Astrocyte of the spinal cord (primary cell): Measurements from ENCODE around the gene SLC13A2.
A peak's percentile ranks its signal among the peaks of the same experiment; 100 is the strongest.
"Not testable (repeated sequence)": the region's sequence is repeated elsewhere in the genome, so short reads cannot be mapped to it uniquely, and the experiment has no call there.

Experiments
- DNase-seq: peaks from one replicate; pipeline ENCODE4 v3.0.0; 2011; ENCODE audit warnings: low read depth, low spot score
- H3K4me3 ChIP-seq: 2 replicates; pipeline ENCODE4 v1.5.1; 2011; ENCODE audit warnings: low read depth, mild to moderate bottlenecking, low read length, moderate library complexity
- CTCF ChIP-seq: IDR thresholded peaks from 2 replicates; pipeline ENCODE4 v1.5.1; 2012; ENCODE audit warnings: low read depth, mild to moderate bottlenecking, low read length, inconsistent platforms
- in situ Hi-C: cut with HindIII; loops from 2 replicates; pipeline ENCODE4 v1.10.0; 2017; ENCODE audit warnings: low sequenced_read_pairs

The SLC13A2 gene

GRCh38 chr17:28466001-28466400 is 7.4 kb upstream of the SLC13A2 start:
- H3K4me3 ChIP-seq = no peak overlapping the region
- TF ChIP-seq CTCF = no peak
- no peak for DNase-seq
- in situ Hi-C loops = no loop called here

DNA sequence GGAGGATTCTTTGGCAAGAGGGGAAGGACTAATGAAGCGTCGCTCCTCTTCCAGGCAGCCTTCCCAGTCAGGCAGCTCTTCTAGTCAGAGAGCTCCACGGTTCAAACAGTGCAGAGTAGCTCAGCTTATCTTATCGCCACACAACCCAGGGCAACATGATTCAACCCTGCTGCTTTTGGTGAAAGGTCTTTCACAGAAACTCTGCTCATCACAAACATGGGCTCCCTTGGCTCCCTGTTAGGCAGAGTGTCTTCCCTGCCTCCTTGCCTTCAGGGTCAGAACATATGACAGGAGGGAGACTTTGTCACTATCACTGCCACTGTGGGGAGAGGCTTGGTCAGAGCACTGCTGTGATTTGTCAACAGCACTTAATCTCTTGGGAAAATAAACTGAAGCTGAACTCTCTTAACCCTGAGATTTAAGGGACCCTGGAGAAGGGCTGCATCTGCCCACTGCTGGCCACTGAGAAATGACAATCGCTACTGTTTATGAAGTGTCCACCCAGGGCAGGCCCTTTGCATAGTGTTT is 6.9 kb upstream of the SLC13A2 start:
- no peak overlapping the region for H3K4me3 ChIP-seq
- DNase-seq = no peak
- TF ChIP-seq CTCF = no peak
- in situ Hi-C loops = no loop called here

DNA sequence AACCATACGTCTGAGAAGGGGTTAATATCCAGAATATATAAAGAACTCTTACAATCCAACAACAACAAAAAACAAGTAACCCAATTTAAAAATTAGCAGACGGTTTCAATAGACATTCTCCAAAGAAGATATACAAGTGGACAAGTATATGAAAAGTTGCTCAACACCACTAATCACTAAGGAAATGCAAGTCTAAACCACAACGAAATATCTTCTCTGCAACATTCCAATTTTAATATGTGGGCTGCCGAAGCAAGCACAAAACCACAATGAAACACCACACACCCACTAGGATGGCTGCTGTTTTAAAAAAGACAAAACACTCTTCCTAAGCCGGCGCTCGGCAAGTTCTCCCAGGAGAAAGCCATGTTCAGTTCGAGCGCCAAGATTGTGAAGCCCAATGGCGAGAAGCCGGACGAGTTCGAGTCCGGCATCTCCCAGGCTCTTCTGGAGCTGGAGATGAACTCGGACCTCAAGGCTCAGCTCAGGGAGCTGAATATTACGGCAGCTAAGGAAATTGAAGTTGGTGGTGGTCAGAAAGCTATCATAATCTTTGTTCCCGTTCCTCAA is 5.9 kb upstream of the SLC13A2 start:
- no peak overlapping the region for H3K4me3 ChIP-seq
- TF ChIP-seq CTCF = no peak
- DNase-seq = peak; percentile 2
- in situ Hi-C loops = no loop called here

- in situ Hi-C loops, DNase-seq: not testable (repeated sequence)
Observed at GRCh38 chr17:28468033-28468735, 5.3 kb upstream of the SLC13A2 start.

DNA sequence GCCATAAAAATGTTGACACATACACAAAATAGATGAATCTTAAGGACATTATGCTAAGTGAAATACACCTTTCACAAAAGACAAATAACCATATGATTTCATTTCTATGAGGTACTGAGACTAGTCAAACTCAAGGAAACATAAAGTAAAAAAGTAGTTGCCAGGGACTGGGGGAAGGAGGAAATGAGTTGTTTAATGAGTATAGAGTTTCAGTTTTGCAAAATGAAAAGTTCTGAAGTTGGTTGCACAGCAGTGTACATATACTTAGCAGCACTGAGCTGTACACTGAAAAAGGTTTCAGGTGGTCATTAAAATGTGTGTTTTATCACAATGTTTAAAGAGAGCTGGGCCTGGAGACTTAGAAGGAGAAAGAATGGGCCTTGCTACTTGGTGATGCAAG is 4.7 kb upstream of the SLC13A2 start:
- no peak overlapping the region for H3K4me3 ChIP-seq
- DNase-seq = no peak
- in situ Hi-C loops = no loop called here
- TF ChIP-seq CTCF = no peak

More at GRCh38 chr17:28468033-28468735, 5.3 kb upstream of the SLC13A2 start:
- not testable (repeated sequence) for H3K4me3 ChIP-seq

GRCh38 chr17:28469376-28469775 is 4.1 kb upstream of the SLC13A2 start:
- no peak for DNase-seq
- H3K4me3 ChIP-seq = no peak overlapping the region
- in situ Hi-C loops = no loop called here
- no peak for TF ChIP-seq CTCF

- in situ Hi-C loops = no loop called here
- TF ChIP-seq CTCF = no peak
- H3K4me3 ChIP-seq = no peak overlapping the region
- DNase-seq = no peak
Observed at GRCh38 chr17:28470266-28470913, 3.1 kb upstream of the SLC13A2 start.
